ENCODE results near the gene ERMARD. TPM values are rescaled to one million over a fixed set of nuclear protein-coding genes. Genes with fewer than 3 reads are reported as not detected.
A peak's percentile ranks its signal among the peaks of the same experiment; 100 is the strongest.

Gene ERMARD
- total RNA-seq, 3 donors from 2014 or later (not counting 1 experiment from before 2014, with no cell fraction given): 33.9 to 42.2 (median 36.4) TPM

GRCh38 chr6:169766232-169766631 lies 14.8 kb downstream of the ERMARD start:
- ATAC-seq (no peak), DNase-seq (no peak)
- H3K4me3 ChIP-seq (ENCODE audit: low read length): no peak overlapping the region
- H3K36me3 ChIP-seq (ENCODE audit: control insufficient read depth, insufficient read depth, low read length): peaks cover 46% of the 10 kb centered on the region
- Mint-ChIP-seq H3K36me3 (no peaks in the 10 kb centered on the region), H3K4me1 (no peaks in the 10 kb centered on the region), H3K4me3 (no peak overlapping the region), H3K27me3 (ENCODE audit: low read depth in 2 of 2) (no peaks in the 10 kb centered on the region), H3K9me3 (no peaks in the 10 kb centered on the region), H3K27ac (no peak overlapping the region)
- 94% methylated on average over 5 of the region's 5 CpGs for WGBS (ENCODE audit: insufficient coverage)
- H3K9me3 ChIP-seq (ENCODE audit: control insufficient read depth, insufficient read depth, low read length): no peaks in the 10 kb centered on the region
- intact Hi-C loops (cut with micrococcal nuclease): no loop called here
- no peak for TF ChIP-seq CTCF (IDR thresholded peaks at IDR 0.05)
- no peak overlapping the region for H3K27ac ChIP-seq (ENCODE audit: low read length)
- no peaks in the 10 kb centered on the region for H3K27me3 ChIP-seq (ENCODE audit: control insufficient read depth, insufficient read depth, low read length)
- H3K4me1 ChIP-seq (ENCODE audit: control insufficient read depth, insufficient read depth, low read length): no peaks in the 10 kb centered on the region

- Histone ChIP-seq H3K4me1 (ENCODE audit: control insufficient read depth, insufficient read depth, low read length) (no peaks in the 10 kb centered on the region), H3K27me3 (ENCODE audit: control insufficient read depth, insufficient read depth, low read length) (no peaks in the 10 kb centered on the region), H3K4me3 (ENCODE audit: low read length) (no peak overlapping the region), H3K9me3 (ENCODE audit: control insufficient read depth, insufficient read depth, low read length) (no peaks in the 10 kb centered on the region), H3K27ac (ENCODE audit: low read length) (no peak overlapping the region), H3K36me3 (ENCODE audit: control insufficient read depth, insufficient read depth, low read length) (peaks cover 45% of the 10 kb centered on the region)
- intact Hi-C loops (cut with micrococcal nuclease): no loop called here
- no peak for TF ChIP-seq CTCF (IDR thresholded peaks at IDR 0.05)
- Mint-ChIP-seq H3K9me3 (no peaks in the 10 kb centered on the region), H3K4me3 (no peak overlapping the region), H3K4me1 (no peaks in the 10 kb centered on the region), H3K27ac (no peak overlapping the region), H3K27me3 (ENCODE audit: low read depth in 2 of 2) (no peaks in the 10 kb centered on the region), H3K36me3 (no peaks in the 10 kb centered on the region)
- DNase-seq: no peak
- 97% methylated on average over 13 of the region's 13 CpGs for WGBS (ENCODE audit: insufficient coverage)
- ATAC-seq: no peak
Observed at GRCh38 chr6:169766921-169767736, 15.7 kb downstream of the ERMARD start.

DNA sequence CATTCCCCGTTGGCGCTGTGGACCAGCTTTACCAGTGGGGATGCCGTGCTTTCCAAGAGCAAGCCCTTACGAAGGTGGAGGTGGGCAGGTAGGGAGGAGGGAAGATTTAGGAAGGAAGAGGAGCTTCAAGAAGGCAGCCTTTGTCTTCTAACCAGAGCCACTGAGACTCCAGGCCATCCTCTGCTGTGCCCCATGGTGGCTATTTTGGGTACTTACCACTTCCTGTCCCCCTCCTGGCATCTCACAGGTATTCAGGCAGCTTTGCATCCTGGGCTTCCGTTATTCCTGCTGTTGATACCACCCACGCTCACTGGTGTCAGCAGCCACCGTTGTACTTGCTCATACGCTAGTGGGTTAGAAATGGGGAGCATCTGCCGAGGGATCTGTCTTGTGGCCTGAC lies 22.9 kb downstream of the ERMARD start:
- Histone ChIP-seq H3K9me3 (ENCODE audit: control insufficient read depth, insufficient read depth, low read length) (no peaks in the 10 kb centered on the region), H3K36me3 (ENCODE audit: control insufficient read depth, insufficient read depth, low read length) (peaks cover 34% of the 10 kb centered on the region), H3K4me1 (ENCODE audit: control insufficient read depth, insufficient read depth, low read length) (no peaks in the 10 kb centered on the region), H3K4me3 (ENCODE audit: low read length) (no peak overlapping the region), H3K27ac (ENCODE audit: low read length) (no peak overlapping the region), H3K27me3 (ENCODE audit: control insufficient read depth, insufficient read depth, low read length) (no peaks in the 10 kb centered on the region)
- DNase-seq: peak in 1 of 2 donors; percentile 26
- 91% methylated on average over 9 of the region's 9 CpGs for WGBS (ENCODE audit: insufficient coverage)
- H3K27me3 Mint-ChIP-seq (ENCODE audit: low read depth in 2 of 2): no peaks in the 10 kb centered on the region
- no peaks in the 10 kb centered on the region for H3K9me3 Mint-ChIP-seq
- H3K4me1 Mint-ChIP-seq: peaks cover 0 to 4% of the 10 kb centered on the region in 2 donors
- H3K27ac Mint-ChIP-seq: no peak overlapping the region
- no peak overlapping the region for H3K4me3 Mint-ChIP-seq
- no peak for TF ChIP-seq CTCF (IDR thresholded peaks at IDR 0.05)
- intact Hi-C loops (cut with micrococcal nuclease): no loop called here
- ATAC-seq: no peak
- H3K36me3 Mint-ChIP-seq: peaks cover 7% of the 10 kb centered on the region

- Mint-ChIP-seq H3K27me3 (ENCODE audit: low read depth in 2 of 2) (no peaks in the 10 kb centered on the region), H3K4me3 (no peak overlapping the region), H3K4me1 (peaks cover 0 to 4% of the 10 kb centered on the region in 2 donors), H3K27ac (no peak overlapping the region), H3K9me3 (no peaks in the 10 kb centered on the region), H3K36me3 (peaks cover 7% of the 10 kb centered on the region)
- no peak for TF ChIP-seq CTCF (IDR thresholded peaks at IDR 0.05)
- Histone ChIP-seq H3K36me3 (ENCODE audit: control insufficient read depth, insufficient read depth, low read length) (peaks cover 31% of the 10 kb centered on the region), H3K9me3 (ENCODE audit: control insufficient read depth, insufficient read depth, low read length) (no peaks in the 10 kb centered on the region), H3K27me3 (ENCODE audit: control insufficient read depth, insufficient read depth, low read length) (no peaks in the 10 kb centered on the region), H3K4me1 (ENCODE audit: control insufficient read depth, insufficient read depth, low read length) (no peaks in the 10 kb centered on the region), H3K4me3 (ENCODE audit: low read length) (no peak overlapping the region), H3K27ac (ENCODE audit: low read length) (no peak overlapping the region)
- ATAC-seq (no peak), DNase-seq (no peak)
- intact Hi-C loops (cut with micrococcal nuclease): no loop called here
- WGBS (ENCODE audit: insufficient coverage): 95% methylated on average over 10 of the region's 10 CpGs
Observed at GRCh38 chr6:169775321-169775720, 23.9 kb downstream of the ERMARD start.

Data from natural killer cell (primary cell).